GM19239 (cell line): ENCODE measurements around the gene NCKAP5L.
"Not testable (repeated sequence)": the region's sequence is repeated elsewhere in the genome, so short reads cannot be mapped to it uniquely, and the experiment has no call there.

Experiments used
- DNase-seq: peaks from one replicate; pipeline ENCODE4 v3.0.0; 2011; ENCODE audit warnings: low spot score; ENCODE audit not compliant: insufficient read length
- FAIRE-seq: peaks from 2 replicates; lab custom pipeline; 2011; peaks lifted over from hg19 to GRCh38; lab: Jason Lieb, UNC

NCKAP5L gene

GRCh38 chr12:49828133-49829091 is at the start of gene NCKAP5L:
NCKAP5L (minus strand) TSS chr12:49828413; CDS start chr12:49804044, 24,369 bp downstream.
- DNase-seq (peak; percentile 92), FAIRE-seq (peak; percentile 97)

- FAIRE-seq (no peak), DNase-seq (no peak)
These were observed 48.9 kb upstream of the NCKAP5L start for GRCh38 chr12:49877066-49877465.

DNA sequence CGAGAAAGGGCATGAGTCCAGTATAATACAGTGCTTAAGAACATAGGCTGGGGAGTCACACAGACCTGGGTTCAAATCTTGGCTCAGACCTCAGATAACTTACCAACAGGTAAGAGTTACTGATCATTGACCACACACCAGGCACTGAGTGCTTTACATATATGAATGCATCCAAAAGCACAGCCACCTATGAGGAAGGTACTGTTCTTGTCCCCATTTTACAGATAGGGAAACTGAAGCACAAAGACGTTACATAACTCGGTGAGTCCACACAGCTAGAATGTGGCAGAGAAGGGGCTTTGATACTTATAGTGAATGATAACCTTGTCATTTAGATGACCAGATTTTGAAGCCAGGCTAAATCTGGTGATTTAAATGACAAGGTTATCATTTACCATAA is 47.9 kb upstream of the NCKAP5L start:
- DNase-seq (no peak), FAIRE-seq (no peak)

- no peak for FAIRE-seq
- DNase-seq, result no peak
These were observed 47.0 kb upstream of the NCKAP5L start for GRCh38 chr12:49875115-49875720.

DNA sequence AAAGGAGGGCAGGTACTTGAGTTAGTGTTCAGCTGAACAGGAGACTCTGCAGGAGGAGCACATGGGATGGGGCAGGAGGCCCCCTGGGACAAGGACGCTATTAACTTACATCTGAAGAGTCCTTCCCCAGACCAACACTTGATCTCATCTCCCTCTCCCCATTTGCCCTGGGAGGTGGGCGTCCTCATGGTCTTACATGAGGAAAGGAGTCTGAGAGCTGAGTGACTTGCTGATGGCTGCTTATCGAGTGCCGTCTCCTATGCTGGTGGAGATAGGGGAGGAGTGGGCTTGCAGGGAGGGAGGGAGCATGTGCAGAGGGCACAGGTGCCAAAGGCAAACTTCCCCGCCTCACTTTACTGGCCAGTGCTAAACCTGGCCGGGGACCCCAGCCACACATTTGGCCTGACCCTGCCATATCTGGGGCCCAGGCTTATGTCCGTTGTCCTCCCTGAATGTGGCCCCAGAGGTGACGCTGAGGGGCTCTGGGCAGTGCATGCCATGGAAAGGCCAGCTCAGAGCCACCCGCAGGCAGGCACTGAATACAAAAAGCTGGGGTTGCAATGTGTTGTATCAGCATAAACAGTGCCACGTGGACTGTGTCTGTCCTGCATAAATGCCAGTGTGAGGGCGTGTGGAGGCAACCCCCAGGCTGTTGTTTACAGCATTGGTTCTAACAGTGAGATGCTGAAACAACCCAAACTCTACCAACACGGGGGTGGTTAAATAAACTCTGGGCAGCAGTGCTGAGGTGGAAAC is 46.1 kb upstream of the NCKAP5L start:
- FAIRE-seq, result no peak
- DNase-seq, result no peak

GRCh38 chr12:49873361-49873934 is 45.2 kb upstream of the NCKAP5L start:
- FAIRE-seq, result no peak
- no peak for DNase-seq

GRCh38 chr12:49872781-49873181 is 44.6 kb upstream of the NCKAP5L start:
- DNase-seq (no peak), FAIRE-seq (no peak)

DNA sequence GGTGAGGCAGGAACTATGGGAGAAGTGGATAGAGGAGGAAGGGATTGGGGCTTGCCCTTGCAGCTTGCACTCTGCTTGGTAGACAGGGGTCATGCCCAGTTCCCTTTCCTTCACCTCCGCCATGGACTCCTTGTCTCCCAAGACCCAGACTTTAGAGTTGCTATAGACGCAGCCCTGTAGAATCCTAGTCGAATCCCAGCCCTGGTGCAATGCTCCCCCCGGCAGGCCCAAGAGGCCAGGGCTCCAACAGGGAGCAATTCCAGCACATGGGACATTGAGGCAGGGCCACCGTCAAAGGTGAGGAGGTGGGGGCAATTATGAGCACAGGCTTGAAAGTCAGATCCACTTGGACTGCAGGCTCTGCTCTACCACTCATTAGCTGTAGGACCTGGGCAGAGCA is 44.2 kb upstream of the NCKAP5L start:
- no peak for DNase-seq
- no peak for FAIRE-seq

DNA sequence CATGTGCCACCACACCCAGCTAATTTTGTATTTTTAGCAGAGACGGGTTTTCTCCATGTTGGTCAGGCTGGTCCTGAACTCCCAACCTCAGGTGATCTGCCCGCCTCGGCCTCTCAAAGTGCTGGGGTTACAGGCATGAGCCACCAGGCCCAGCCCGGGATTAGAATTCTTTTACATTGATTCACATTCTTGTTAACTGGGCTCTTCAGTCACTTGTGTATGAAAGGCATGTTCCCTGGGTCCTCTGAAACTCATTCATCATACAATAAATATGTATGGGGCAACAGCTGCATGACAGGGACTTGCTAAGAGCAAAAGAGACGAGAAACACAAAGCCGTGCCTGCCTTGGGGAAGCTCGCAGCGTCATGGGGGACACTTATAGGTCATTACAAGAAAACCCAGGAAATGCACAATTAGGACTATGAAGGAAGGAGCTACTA is 43.6 kb upstream of the NCKAP5L start:
- DNase-seq, FAIRE-seq: not testable (repeated sequence)

- DNase-seq, result no peak
- FAIRE-seq, result no peak
These were observed 43.0 kb upstream of the NCKAP5L start for GRCh38 chr12:49871263-49871561.

DNA sequence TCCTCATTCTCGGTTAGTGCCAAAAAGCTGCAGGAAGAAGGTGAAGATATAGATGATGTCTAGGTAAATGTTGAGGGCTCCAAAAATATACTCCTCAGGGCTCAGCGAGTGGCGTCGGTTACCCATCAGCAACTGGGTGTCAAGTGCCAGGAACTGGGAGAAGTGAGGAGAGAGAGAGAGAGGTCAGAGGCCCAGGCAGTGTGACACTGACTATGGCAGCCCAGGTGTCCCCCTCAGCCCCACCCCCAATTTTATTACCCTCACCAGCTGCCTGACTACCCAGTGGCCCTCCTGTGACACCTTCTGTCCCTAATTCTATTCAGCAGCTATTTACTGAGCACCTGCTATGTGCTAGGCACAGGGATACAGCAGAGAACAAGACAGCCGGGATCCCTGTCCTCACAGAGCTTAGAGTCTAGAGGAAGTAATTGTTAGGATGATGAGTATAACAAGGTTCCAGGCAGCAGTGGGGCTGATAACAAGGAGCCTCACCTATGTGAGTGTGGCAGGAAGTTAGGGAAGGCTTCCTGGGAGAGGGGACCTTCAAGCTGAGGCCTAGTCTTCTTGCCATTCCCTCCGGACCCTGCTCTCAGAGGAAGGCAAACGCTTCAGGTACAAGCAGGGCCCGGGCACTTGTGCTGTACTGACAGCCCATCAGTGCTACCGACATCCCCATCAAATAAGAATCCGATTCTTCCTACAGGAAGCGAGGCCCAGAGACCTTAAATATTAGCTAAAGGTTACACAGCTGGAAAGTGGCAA is 42.5 kb upstream of the NCKAP5L start:
- DNase-seq (no peak), FAIRE-seq (no peak)

GRCh38 chr12:49869816-49870500 is 41.7 kb upstream of the NCKAP5L start:
- DNase-seq (no peak), FAIRE-seq (no peak)

GRCh38 chr12:49868952-49869815 is 41.0 kb upstream of the NCKAP5L start:
- FAIRE-seq (no peak), DNase-seq (no peak)

DNA sequence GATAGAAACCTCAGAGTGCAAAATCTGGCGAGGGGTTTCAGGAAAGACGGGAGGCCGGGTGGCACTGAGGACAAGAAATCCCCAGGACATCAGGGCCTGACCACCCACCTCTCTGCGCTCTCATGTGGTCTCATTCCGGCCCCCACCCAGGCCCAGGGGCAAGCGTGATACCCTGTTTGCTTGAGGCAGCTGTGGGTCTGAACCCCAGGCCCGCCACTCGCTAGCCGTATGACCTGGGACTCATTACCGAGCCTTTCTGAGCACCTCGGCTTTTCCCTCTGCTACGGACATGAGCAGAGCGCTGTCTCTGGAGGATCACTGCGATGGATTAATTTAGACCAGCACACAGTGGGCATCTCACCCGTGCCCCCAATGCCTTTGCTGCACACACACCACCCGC is 40.2 kb upstream of the NCKAP5L start:
- DNase-seq, result no peak
- no peak for FAIRE-seq

DNA sequence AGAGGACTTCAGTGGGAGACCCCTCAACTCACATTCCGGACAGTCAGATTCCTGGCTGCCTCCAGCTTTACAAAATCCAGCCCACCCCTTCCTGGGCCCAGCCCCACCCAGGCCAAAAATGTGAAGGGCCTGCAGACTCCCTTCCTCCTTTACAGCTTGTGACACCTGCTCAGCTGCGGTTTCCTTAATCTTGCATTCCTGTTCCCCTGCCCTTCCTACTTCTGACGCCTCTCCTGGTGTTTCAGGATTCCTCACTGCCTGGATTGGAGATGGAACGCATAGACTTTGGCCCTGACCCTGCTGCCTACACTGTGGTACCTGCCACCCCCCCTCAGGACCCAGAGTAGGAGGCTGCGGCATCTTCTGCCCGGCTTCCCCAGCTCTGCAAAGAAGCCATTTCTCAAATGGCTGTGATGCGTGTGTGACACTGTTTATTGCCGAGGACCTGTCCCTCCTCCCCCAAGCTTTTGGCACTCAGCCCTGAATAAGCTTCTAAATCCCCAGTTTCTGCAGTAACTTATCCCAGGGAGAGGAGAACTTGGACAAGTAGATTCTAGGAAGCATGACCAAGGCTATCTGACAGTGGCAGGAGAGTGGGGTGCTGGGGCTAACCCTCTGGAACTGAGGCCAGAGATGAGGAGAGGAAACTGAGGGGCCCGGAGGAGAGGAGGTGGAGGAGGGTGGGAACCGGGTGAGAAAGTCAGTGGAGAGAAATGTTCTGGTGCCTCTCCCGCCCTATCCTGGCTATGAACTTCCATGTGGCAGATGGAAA is 39.5 kb upstream of the NCKAP5L start:
- FAIRE-seq (no peak), DNase-seq (no peak)

DNA sequence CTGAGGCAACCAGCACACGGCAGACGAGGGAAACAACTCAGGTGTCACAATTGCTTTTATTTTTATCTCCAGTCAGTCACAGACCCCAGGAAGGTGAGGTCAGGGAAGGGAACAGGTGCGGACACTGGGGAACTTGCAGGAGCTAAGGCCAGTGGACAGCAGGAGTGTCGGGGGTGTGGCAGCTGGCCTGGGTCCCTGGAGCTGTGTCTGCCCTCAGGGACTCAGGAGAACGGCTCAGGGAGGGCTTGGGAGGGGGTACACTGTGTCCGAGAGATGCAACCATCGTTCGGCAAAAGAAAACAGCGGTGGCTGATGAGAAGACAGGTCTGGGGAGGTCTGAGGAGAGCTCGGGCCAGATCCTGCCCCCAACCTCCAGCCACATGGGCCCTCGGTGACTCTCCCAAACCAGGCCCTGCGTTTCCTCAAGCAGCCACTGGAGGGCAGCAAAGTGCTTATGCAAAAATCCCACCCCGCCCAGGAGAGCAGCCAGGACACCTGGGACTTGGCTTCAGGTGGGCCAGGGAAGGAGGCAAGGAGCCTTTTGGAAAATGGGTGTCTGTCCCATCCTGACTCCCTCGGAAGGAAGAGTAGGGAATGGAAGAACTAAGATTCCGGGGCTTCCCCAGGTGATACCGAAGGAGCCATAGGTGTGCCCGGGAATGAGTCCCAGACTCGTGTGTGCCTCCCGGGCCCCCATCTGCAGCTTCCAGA is 38.8 kb upstream of the NCKAP5L start:
- FAIRE-seq, result no peak
- peak; percentile 92 for DNase-seq

DNA sequence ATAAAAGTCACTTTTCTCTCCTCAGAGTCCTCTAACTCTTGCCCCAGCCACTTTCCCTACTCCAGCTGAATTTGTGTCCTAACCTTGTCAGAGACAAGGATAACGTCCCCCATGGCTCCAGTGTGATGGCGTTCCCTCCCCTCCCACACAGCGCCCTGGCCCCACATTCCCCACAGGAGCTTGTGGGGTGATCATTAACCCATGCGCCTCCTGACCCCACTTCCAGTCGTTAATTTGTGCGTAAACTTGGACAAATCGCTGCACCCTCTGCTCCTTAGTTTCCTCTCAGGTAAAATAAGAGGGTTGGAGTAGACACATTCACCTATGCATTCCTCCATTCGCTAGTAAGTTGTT is 37.5 kb upstream of the NCKAP5L start:
- FAIRE-seq (no peak), DNase-seq (no peak)
